HEK293 (cell line): ENCODE results near the gene CPNE4.

Experiments
- CTCF ChIA-PET: fragments of 350-600 bp; formaldehyde crosslinking; extraction: SDS; loops from one replicate; lab custom pipeline; 2021; ENCODE audit warnings: antibody characterized with exemption; lab: Yijun Ruan, JAX
- POLR2A ChIA-PET: fragments of 300-600 bp; formaldehyde crosslinking; extraction: SDS; loops from one replicate; lab custom pipeline; 2020; ENCODE audit warnings: antibody characterized with exemption, inconsistent platforms; lab: Yijun Ruan, JAX
- H3K27ac ChIP-seq: fragments of 200-500 bp; sonication (Bioruptor generic); 2 replicates; pipeline ENCODE4 v1.5.1; 2014; ENCODE audit warnings: low read depth, low read length, control low read depth, inconsistent platforms; ENCODE audit errors: extremely low read depth
- H3K36me3 ChIP-seq, 2 experiments: fragments of 200-500 bp in 1 of 2; sonication (Bioruptor generic) in 1 of 2; 1 replicate in 1 of 2; 2 replicates in 1 of 2; pipeline ENCODE4 v1.5.1; 2014 to 2017; ENCODE audit warnings: inconsistent platforms in 2 of 2, low read length in 2 of 2; ENCODE audit not compliant: control insufficient read depth in 2 of 2, insufficient read depth in 1 of 2
- H3K4me1 ChIP-seq: fragments of 200-500 bp; sonication (Bioruptor generic); 2 replicates; pipeline ENCODE4 v1.5.1; 2014; ENCODE audit warnings: mild to moderate bottlenecking, low read length, inconsistent platforms; ENCODE audit not compliant: control insufficient read depth, insufficient read depth
- H3K4me3 ChIP-seq: 2 replicates; pipeline ENCODE4 v1.5.1; 2011; ENCODE audit warnings: low read depth, mild to moderate bottlenecking, control low read depth, low read length, moderate library complexity
- H3K9me3 ChIP-seq: fragments of 200-500 bp; sonication (Bioruptor generic); 2 replicates; pipeline ENCODE4 v1.5.1; 2014; ENCODE audit warnings: low read depth, low read length, inconsistent platforms; ENCODE audit not compliant: control insufficient read depth, insufficient read depth
- REPIN1 ChIP-seq: fragments of 450-650 bp; formaldehyde crosslinking; IDR thresholded peaks from 2 replicates; pipeline ENCODE4 v1.5.1; 2017; ENCODE audit warnings: missing biosample characterization, missing genetic modification characterization, low read depth
- SP2 ChIP-seq: fragments of 450-650 bp; formaldehyde crosslinking; IDR thresholded peaks from 2 replicates; pipeline ENCODE4 v1.5.1; 2016; ENCODE audit warnings: missing biosample characterization, missing genetic modification characterization
- YY1 ChIP-seq: fragments of 450-650 bp; formaldehyde crosslinking; IDR thresholded peaks from 2 replicates; pipeline ENCODE4 v1.5.1; 2018; ENCODE audit warnings: missing biosample characterization, missing genetic modification characterization
- ZNF138 ChIP-seq: fragments of 450-650 bp; formaldehyde crosslinking; IDR thresholded peaks from 2 replicates; pipeline ENCODE4 v1.5.1; 2016; ENCODE audit warnings: missing biosample characterization, missing genetic modification characterization, borderline replicate concordance
- ZNF175 ChIP-seq: fragments of 450-650 bp; formaldehyde crosslinking; IDR thresholded peaks from 2 replicates; pipeline ENCODE4 v1.5.1; 2016; ENCODE audit warnings: missing biosample characterization, missing genetic modification characterization
- ZNF239 ChIP-seq: fragments of 450-650 bp; formaldehyde crosslinking; IDR thresholded peaks from 2 replicates; pipeline ENCODE4 v1.5.1; 2016; ENCODE audit warnings: missing biosample characterization, missing genetic modification characterization
- ZNF274 ChIP-seq, 2 experiments: fragments of 200-500 bp in 1 of 2; fragments of 450-650 bp in 1 of 2; sonication (Bioruptor generic) in 1 of 2; formaldehyde crosslinking in 1 of 2; IDR thresholded peaks; 2 replicates each; pipeline versions ENCODE4 v1.5.1 to v1.6.1; 2014 to 2016; ENCODE audit warnings: borderline replicate concordance in 1 of 2, inconsistent platforms in 1 of 2, low read length in 1 of 2, missing biosample characterization in 1 of 2, missing genetic modification characterization in 1 of 2
- ZNF302 ChIP-seq: fragments of 450-650 bp; formaldehyde crosslinking; IDR thresholded peaks from 2 replicates; pipeline ENCODE4 v1.5.1; 2016; ENCODE audit warnings: missing biosample characterization, missing genetic modification characterization, low read depth
- ZNF324 ChIP-seq: fragments of 450-650 bp; formaldehyde crosslinking; IDR thresholded peaks from 2 replicates; pipeline ENCODE4 v1.5.1; 2016; ENCODE audit warnings: missing biosample characterization, missing genetic modification characterization
- ZNF404 ChIP-seq: fragments of 450-650 bp; formaldehyde crosslinking; IDR thresholded peaks from 2 replicates; pipeline ENCODE4 v1.5.1; 2017; ENCODE audit warnings: missing biosample characterization, missing genetic modification characterization
- ZNF433 ChIP-seq: fragments of 450-650 bp; formaldehyde crosslinking; IDR thresholded peaks from 2 replicates; pipeline ENCODE4 v1.5.1; 2016; ENCODE audit warnings: missing biosample characterization, missing genetic modification characterization, low read depth
- ZNF561 ChIP-seq: fragments of 450-650 bp; IDR thresholded peaks from 2 replicates; pipeline ENCODE4 v1.5.1; 2018; ENCODE audit warnings: missing biosample characterization, missing genetic modification characterization, borderline replicate concordance
- ZNF600 ChIP-seq: fragments of 450-650 bp; formaldehyde crosslinking; IDR thresholded peaks from 2 replicates; pipeline ENCODE4 v1.5.1; 2016; ENCODE audit warnings: missing biosample characterization, missing genetic modification characterization
- ZNF610 ChIP-seq: fragments of 450-650 bp; formaldehyde crosslinking; IDR thresholded peaks from 2 replicates; pipeline ENCODE4 v1.5.1; 2016; ENCODE audit warnings: missing biosample characterization, missing genetic modification characterization, borderline replicate concordance
- ZNF830 ChIP-seq: fragments of 450-650 bp; IDR thresholded peaks from 2 replicates; pipeline ENCODE4 v1.5.0; 2018; ENCODE audit warnings: missing biosample characterization, missing genetic modification characterization, low read depth, mild to moderate bottlenecking, moderate library complexity
- TF ChIP-seq, protein P1 (sequence below): fragments of 450-650 bp; formaldehyde crosslinking; IDR thresholded peaks from 2 replicates; pipeline ENCODE4 v1.5.1; 2017; ENCODE audit warnings: missing biosample characterization, mild to moderate bottlenecking, missing genetic modification characterization, moderate library complexity
- TF ChIP-seq, protein P2 (sequence below): fragments of 450-650 bp; formaldehyde crosslinking; IDR thresholded peaks from 2 replicates; pipeline ENCODE4 v1.5.1; 2016; ENCODE audit warnings: missing biosample characterization, missing genetic modification characterization
- TF ChIP-seq, protein P3 (sequence below): fragments of 450-650 bp; formaldehyde crosslinking; IDR thresholded peaks from 2 replicates; pipeline ENCODE4 v1.5.1; 2017; ENCODE audit warnings: missing biosample characterization, missing genetic modification characterization

CPNE4 gene

DNA sequence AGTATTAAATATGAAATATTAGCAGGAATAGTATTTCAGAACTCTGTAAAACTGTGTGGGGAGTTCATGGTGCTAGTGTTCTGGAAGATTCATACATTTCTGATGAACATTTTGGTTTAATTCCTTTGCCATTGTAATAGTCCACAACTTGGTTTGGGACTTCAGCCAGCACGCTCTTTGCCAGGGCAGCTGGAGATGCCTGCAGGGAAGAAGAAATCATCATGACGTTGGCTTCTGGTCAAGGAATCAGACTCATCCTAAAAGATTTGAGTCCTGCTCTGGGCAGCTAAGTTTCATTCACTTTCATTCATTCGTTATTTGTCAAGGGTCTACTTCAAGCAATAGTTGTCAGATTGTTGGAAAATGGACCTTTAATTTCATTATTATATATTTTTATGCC, 499.7 kb downstream of the CPNE4 start:
- Histone ChIP-seq H3K27ac (no peak overlapping the region), H3K4me1 (no peaks in the 10 kb centered on the region), H3K36me3 (no peaks in the 10 kb centered on the region), H3K9me3 (no peaks in the 10 kb centered on the region), H3K4me3 (no peak overlapping the region)
- POLR2A ChIA-PET: no interaction called here
- CTCF ChIA-PET: no interaction called here
- no peak for TF ChIP-seq REPIN1 (tag by site-specific recombination)
- no peak for TF ChIP-seq ZNF274 (IDR thresholded peaks at IDR 0.05; ENCODE audit: low read length)
- no peak for TF ChIP-seq ZNF274 (tag by site-specific recombination; IDR thresholded peaks at IDR 0.05; ENCODE audit: borderline replicate concordance)
- TF ChIP-seq ZNF404 (tag by site-specific recombination): no peak
- no peak for TF ChIP-seq ZNF561 (tag by site-specific recombination)
- no peak for TF ChIP-seq ZNF830 (tag by site-specific recombination)
- no peak for TF ChIP-seq ZNF239 (tag by site-specific recombination)
- TF ChIP-seq ZNF175 (tag by site-specific recombination): no peak
- TF ChIP-seq ZNF610 (tag by site-specific recombination): no peak
- TF ChIP-seq, protein P1, sequence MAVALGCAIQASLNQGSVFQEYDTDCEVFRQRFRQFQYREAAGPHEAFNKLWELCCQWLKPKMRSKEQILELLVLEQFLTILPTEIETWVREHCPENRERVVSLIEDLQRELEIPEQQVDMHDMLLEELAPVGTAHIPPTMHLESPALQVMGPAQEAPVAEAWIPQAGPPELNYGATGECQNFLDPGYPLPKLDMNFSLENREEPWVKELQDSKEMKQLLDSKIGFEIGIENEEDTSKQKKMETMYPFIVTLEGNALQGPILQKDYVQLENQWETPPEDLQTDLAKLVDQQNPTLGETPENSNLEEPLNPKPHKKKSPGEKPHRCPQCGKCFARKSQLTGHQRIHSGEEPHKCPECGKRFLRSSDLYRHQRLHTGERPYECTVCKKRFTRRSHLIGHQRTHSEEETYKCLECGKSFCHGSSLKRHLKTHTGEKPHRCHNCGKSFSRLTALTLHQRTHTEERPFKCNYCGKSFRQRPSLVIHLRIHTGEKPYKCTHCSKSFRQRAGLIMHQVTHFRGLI (tag by site-specific recombination): no peak

DNA sequence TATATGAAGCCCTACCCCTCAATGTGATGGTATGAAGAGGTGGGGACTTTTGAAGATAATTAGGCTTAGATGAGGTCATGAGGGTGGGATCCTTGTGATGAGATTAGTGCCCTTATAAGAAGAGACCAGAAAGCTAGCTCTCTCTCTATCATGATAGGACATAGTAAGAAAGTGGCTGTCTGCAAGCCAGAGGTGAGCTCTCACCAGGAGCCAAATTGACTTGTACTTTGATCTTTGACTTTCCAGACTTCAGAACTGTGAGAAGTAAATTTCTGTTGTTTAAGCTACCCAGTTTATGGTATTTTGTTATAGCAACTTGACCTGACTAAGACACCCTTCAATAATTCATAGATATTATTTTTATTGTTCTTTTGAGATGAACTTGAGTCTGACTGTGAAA, 502.2 kb downstream of the CPNE4 start:
- no peaks in the 10 kb centered on the region for H3K36me3 ChIP-seq

DNA sequence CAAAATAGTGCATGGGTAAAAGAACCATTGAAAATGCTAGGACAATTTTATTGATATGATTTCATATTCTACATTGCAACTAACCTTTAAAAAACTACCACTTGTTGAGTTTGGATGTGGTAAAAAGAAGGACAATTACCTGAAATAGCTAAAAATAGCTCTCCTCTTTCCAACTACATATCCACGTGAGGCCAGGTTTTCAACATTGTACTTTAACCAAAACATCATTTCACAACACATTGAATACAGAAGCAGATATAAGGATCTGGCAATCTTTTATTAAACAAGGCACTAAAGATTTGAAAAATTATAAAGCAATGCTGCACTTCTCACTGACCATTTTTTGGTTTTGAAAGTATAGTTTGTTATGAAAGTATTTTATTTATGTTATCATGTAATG, 504.0 kb downstream of the CPNE4 start:
- Histone ChIP-seq H3K36me3 (no peaks in the 10 kb centered on the region), H3K27ac (no peak overlapping the region), H3K4me1 (no peaks in the 10 kb centered on the region), H3K4me3 (no peak overlapping the region), H3K9me3 (no peaks in the 10 kb centered on the region)
- TF ChIP-seq ZNF324: no peak
- TF ChIP-seq ZNF138 (tag by site-specific recombination): no peak
- TF ChIP-seq SP2 (tag by site-specific recombination): no peak
- TF ChIP-seq ZNF302: no peak
- no peak for TF ChIP-seq ZNF600 (tag by site-specific recombination)
- TF ChIP-seq, protein P2, sequence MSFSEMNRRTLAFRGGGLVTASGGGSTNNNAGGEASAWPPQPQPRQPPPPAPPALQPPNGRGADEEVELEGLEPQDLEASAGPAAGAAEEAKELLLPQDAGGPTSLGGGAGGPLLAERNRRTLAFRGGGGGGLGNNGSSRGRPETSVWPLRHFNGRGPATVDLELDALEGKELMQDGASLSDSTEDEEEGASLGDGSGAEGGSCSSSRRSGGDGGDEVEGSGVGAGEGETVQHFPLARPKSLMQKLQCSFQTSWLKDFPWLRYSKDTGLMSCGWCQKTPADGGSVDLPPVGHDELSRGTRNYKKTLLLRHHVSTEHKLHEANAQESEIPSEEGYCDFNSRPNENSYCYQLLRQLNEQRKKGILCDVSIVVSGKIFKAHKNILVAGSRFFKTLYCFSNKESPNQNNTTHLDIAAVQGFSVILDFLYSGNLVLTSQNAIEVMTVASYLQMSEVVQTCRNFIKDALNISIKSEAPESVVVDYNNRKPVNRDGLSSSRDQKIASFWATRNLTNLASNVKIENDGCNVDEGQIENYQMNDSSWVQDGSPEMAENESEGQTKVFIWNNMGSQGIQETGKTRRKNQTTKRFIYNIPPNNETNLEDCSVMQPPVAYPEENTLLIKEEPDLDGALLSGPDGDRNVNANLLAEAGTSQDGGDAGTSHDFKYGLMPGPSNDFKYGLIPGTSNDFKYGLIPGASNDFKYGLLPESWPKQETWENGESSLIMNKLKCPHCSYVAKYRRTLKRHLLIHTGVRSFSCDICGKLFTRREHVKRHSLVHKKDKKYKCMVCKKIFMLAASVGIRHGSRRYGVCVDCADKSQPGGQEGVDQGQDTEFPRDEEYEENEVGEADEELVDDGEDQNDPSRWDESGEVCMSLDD: no peak
- TF ChIP-seq, protein P3, sequence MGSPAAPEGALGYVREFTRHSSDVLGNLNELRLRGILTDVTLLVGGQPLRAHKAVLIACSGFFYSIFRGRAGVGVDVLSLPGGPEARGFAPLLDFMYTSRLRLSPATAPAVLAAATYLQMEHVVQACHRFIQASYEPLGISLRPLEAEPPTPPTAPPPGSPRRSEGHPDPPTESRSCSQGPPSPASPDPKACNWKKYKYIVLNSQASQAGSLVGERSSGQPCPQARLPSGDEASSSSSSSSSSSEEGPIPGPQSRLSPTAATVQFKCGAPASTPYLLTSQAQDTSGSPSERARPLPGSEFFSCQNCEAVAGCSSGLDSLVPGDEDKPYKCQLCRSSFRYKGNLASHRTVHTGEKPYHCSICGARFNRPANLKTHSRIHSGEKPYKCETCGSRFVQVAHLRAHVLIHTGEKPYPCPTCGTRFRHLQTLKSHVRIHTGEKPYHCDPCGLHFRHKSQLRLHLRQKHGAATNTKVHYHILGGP: no peak
- ChIA-PET POLR2A (no interaction called here), CTCF (interaction anchor here (0.8 kb wide), 1 partner anchor 504 kb away, joined by 3 read pairs; the partner anchor contains the start of gene CPNE4)

More for the DNA sequence above, 502.2 kb downstream of the CPNE4 start:
- no peaks in the 10 kb centered on the region for H3K9me3 ChIP-seq
- H3K4me1 ChIP-seq: no peaks in the 10 kb centered on the region
- no peak overlapping the region for H3K4me3 ChIP-seq
- no peak overlapping the region for H3K27ac ChIP-seq
- TF ChIP-seq YY1 (tag by site-specific recombination) (no peak), ZNF433 (tag by site-specific recombination) (no peak)
- ChIA-PET POLR2A (no interaction called here), CTCF (no interaction called here)
